GM18861 (cell line): ENCODE measurements around the gene TBC1D14.

Experiments used
- ATAC-seq: cut with Tn5 transposase; IDR thresholded peaks from one replicate; pipeline ENCODE4 v1.9.1; 2021; ENCODE audit not compliant: unreplicated experiment

The TBC1D14 gene

DNA sequence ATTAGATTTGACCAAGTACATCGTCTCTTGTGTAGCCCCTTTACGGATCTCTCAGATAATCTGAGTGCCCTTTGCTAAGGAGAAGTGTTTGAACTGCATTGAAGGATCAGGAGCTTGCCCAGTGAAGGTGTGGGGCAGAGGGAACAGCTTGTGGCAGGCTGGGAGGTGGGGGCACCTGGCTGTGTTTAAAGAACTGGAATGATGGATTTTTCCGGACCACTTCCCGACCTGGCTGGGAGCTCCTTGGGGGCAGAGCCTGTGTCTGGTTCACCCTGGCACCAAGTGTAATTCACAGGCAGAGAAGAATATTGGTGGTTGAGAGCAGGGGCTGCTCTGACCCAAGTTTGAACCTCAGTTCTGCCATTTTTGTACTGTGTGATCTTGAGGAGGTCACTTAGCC is 18.5 kb downstream of the TBC1D14 start:
- ATAC-seq: no peak

DNA sequence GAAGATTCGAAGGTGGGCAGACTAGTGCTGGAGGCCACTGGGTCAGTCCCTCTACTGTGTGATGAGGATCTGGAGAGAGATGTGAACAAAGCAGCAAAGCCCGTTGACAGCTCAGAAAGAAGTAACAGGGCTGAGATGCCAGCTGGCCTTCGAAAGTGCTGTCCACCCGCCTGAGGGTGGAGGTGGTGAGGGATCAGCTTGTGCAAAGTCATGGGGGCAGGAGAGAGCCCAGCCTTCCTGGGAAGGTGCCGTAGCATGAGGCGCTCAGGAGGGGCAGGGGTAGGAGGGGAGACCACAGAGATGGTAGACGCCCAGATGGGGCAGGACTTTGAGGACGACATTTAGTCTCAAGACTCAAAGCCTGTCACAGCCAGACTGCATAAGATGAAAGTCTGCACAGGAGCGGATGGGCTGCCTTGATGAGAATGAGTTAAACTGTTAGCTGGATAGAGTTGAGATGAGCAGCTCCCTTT is 19.7 kb downstream of the TBC1D14 start:
- ATAC-seq: no peak

DNA sequence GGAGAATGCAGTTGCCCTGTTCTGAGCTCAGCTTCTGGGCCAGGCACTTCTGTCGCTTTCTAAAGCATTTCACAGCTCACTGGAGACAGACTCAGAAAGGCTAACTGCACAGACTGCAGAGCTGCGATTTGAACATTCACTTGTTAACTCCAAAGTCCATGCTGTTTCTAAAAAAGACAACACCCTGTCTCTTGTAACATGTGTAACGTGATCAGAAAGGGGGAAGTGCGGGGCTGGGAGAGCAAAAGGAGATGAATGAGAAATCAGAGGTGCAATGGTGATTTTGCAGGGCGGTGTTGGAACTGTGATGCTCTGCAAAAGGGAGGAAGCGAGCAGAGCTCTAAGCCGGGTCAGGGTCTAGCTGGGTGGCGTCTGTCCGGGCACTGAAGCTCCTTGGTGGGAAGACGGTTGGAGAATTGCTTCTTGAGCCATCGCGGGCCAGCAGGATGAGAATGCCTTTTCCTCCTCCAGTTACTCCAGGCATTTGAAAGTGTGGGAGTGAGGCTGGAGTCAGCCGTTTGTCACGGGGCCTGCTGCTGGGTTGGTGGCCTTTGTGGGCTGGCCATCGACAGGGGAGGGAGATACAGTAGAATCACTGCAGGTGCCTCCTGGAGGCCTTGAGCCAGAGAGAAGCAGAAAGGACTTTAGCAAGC is 20.3 kb downstream of the TBC1D14 start:
- ATAC-seq: no peak

DNA sequence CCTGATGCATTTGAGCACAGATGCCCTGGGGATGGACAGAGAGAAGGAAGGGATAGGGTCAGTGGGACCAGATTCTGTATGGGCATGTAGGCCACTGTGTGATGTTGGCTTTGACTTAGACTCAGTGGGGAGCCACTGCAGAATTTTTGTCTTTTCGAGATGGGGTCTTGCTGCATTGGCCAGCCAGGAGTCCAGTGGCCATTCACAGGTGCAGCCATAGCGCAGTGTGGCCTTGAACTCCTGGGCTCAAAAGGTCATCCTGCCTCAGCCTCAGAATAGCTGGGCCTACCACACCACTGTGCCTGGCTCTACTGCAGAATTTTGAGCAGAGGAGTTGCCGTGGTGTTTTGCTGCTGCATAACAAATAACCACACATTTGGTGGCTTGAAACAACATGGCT is 22.8 kb downstream of the TBC1D14 start:
- ATAC-seq: no peak

DNA sequence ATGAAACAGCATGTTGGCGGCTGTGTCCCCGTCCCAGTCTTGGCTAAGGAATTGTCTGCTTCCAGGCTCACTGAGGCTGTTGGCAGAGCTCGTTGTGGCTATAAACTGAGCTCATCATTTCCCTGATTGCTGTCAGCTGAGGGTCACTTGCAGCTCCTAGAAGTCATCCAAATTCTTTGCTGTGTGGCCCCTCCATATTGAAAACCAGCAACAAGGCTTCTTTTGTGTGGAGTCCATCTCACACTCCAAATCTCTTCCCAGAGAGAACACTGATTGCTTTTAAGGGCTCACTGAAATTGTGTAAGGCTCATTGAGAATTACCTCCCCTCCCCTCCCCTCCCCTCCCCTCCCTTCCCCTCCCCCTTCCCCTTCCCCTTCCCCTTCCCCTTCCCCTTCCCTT is 23.3 kb downstream of the TBC1D14 start:
- no peak for ATAC-seq

DNA sequence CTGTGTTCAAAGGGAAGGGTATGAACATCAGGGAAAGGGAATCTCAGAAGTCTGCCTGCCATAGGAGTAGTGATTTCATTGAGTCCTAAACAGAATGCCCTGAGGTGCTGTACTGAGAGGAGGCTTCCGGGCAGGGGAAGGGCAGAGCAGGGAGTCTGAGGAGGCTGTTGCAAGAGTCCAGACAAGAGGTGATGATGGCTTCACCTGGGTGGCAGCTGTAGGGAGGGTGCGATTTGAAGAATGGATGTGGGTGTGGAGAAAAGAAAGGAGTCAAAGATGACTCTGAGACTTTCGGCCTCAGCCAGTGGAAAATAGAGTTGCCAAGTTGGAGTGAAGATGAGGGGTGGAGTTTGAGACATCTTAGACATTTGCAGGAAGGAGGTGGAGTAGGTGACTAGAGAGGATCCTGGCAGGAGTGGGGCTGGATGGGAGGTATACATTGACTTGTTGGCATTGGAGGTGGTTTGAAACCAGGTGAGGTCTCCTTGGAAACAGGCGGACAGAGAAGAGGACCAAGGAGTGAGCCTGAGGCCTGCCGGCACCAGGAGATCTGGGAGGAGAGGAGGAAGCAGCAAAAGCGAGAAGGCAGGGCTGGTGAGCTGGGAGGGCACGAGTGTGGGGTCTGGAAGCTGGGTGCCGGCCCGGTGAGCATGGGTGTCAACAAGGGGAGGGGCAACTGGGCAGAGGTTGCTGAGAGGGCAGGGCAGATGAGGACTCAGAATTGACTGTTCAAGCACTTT is 24.2 kb downstream of the TBC1D14 start:
- ATAC-seq: no peak

DNA sequence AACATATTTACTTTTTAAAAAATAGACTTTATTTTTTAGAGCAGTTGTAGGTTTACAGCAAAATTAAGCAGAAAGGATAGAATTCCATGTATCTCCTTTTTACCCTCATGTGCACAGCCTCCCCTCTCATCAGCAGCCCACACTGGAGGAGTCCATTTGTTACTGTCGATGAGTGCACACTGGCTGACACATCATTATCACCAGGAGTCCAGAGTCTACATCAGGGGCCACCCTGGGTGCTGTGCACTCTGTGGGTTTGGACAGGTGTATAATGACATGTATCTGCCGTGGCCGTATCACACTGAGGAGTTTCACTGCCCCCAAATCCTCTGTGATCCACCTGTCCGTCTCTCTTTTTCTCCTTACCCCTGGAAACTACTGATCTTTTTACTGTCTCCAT is 26.3 kb downstream of the TBC1D14 start:
- no peak for ATAC-seq

DNA sequence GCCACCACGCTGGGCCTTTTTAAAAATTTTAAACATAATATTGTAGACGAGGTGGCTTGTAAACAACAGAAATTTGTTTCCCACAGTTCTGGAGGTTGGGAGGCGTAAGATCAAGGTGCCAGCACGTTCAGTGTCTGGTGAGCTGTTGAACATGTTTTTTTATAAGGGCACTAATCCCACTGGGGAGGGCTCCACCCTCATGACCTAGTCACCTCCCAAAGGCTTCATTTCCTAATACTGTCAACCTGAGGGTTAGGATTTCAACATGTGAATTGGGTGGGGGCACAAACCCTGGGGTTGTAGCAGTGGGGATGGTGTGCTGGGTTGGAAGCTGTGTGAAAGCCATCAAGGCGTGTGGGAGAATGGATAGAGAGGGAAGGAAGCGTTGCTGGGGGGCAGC is 27.6 kb downstream of the TBC1D14 start:
- no peak for ATAC-seq

DNA sequence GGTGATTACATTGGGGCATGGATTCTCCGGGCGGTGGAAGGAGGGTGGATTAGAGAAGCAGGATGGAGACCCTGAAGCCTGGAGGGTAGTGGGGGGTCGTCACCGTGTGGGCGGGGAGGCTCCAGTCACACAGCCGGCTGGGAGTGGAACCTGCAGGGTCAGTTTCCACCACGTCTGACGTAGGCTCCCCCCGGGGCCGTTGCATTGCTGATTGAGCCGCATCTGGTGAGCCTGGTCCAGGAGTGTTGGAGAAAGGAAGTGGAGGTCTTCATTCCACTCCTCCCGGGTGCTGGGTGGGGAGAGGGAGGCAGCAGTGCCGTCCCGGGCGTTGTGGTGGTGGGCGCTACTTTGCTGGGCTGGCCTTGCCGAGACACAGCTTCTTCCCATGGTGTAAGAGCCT is 28.1 kb downstream of the TBC1D14 start:
- ATAC-seq: no peak

DNA sequence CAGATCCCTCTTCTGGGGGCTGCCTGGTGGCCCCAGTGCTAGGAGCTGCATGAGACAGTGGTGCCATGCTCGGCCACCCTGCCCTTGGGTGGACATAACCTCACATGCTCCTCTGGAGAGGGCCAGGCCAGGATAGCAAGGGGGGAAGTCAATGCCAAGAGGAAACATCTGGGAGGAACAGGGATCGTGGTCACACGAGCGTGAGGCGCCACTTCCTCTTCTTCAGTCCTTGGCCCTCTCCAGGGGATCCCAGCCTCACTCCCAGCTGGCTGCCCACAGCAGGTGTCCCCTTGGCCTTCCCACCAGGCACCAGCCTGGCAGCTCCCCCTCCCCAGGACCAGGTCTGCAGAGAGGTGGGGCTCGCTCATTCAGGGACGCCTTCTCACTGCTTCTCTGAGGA is 28.6 kb downstream of the TBC1D14 start:
- no peak for ATAC-seq

DNA sequence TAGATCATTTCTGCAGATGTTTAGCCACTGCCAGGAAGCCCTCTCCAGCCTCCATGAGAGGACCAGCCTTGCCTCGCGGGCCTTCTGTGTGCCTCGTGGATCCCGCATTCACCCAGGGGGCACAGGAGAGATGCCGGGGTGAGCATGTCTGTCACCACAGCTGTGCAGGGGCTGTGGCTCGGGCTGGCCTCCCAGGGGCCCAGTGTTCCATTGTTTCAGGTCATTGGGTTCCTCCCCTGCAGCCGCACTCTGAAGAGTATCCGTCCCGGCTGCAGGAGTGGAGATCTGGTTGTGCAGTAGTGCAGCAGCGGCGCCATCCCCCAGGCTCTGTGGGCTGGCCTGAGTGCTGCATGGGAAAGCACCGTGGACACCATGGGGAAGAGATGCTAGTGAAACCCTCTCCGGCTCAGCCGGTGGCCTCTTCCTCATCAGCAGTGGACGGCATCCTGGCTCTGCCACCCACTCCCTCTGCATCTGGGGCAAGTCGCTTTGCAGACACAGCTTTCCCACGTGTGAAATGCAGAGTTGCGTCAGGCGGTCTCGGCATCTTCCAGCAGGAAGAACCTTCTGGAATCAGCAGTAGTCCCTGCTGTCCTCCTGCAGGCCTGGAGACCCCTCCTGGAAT is 29.1 kb downstream of the TBC1D14 start:
- no peak for ATAC-seq

DNA sequence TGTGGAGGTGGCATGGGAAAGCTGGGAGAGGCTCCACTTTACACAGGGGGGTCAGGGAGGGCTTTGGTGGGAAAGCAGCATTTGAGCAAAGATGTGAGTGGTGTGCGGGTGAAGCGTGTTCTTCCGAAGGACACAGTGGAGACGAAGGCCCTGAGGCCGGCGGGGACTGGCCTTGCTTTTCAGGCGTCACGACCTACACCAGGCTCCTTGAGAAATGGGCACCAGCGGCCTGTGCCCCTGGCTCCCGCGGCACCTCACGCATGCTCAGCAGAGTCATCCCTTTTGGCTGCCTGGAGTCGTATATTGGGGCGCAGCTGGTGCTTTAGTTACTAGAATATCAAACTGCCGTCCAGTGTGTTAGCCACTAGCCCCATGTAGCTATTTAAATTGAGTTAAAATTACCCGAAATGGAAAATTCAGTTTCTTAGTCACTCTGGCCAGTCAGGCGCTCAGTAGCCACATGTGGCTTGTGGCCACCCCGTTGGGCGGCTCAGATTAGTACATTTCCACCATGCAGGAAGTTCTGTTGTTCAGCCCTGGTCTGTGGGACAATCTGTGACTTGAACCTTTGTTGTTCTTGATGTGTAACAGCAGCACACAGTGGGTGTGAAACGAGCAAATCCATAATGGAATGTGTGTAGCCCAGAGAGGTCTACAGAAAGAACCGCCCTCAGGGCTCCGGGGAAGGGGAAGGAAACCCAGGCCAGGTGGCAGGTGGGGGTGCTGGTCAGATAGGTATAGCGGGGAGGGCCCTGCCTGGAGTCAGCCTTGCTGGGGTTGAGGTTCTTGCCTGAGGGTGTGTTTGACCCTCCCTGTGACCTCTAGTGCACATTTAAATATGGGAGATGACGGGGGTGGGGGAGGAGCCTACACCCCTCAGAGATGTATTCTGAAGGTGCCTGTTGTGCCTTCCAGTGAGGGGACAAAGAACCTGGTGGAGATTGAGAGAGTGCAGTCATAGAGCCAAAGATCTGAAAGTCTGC is 30.4 kb downstream of the TBC1D14 start:
- ATAC-seq: peak; percentile 38

DNA sequence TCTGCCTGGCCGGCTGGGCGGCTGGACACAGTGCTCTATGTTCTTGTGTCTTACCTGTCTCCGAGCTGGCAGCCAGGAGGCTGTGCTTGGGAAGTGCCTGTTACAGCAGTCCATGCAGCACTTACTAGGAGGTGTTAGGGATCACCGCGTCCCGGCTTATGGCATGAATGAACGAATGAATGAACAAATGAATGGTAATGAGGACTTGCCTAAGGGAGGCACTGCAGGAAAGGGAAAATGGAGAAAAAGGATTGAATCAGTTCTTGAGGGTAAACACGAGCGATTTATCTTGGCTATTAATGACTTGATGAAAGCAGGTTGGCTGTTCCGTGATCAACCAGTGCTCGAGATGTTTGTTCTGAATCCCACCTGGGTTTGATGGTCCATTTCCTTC is 31.1 kb downstream of the TBC1D14 start:
- ATAC-seq: no peak

DNA sequence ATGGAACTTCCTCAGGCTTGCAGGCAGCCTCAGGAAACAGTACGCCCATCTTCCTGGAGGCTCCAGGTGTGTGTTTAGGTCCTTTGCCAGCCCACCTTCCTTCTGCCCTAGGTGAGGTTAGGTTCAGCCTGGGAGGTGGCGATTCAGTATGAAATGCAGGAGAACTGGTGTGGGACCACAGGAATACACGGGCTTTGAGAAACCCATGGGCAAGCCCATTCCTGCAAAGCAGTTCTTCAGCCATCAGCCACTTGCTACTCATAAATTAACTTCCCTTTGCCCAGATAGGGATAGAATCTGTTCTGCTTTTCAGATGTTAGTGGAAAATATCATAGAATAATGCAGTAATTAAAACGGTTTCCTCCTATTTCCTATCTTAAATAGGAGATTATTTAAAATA is 32.2 kb downstream of the TBC1D14 start:
- no peak for ATAC-seq

DNA sequence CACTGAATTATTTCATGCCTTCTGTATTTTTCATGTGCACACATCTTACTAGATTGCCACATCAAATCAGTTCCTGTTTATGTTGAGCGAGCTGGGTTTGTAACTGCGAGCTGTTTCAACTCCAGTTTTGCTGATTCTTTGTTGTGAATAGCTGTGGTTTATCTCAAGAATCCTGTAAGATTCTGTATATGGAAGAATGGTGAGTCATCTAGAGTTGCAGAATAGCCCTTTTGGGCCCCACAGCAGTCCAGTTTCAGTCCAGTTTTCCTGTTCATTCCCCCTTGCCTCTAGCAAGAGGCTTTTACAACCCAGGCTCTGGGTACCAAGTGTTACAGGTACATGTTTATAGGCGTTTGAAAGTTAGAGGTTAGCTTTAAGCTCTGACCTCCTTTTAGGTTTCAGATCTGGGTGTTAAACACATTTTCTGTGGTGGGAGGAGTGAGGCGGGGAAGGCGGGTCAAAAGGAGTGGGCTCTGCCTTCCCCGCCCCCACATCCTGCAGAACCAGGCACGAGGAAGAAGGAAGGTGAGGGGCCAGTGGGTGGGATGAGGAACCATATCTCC is 32.7 kb downstream of the TBC1D14 start:
- ATAC-seq: peak; percentile 41

DNA sequence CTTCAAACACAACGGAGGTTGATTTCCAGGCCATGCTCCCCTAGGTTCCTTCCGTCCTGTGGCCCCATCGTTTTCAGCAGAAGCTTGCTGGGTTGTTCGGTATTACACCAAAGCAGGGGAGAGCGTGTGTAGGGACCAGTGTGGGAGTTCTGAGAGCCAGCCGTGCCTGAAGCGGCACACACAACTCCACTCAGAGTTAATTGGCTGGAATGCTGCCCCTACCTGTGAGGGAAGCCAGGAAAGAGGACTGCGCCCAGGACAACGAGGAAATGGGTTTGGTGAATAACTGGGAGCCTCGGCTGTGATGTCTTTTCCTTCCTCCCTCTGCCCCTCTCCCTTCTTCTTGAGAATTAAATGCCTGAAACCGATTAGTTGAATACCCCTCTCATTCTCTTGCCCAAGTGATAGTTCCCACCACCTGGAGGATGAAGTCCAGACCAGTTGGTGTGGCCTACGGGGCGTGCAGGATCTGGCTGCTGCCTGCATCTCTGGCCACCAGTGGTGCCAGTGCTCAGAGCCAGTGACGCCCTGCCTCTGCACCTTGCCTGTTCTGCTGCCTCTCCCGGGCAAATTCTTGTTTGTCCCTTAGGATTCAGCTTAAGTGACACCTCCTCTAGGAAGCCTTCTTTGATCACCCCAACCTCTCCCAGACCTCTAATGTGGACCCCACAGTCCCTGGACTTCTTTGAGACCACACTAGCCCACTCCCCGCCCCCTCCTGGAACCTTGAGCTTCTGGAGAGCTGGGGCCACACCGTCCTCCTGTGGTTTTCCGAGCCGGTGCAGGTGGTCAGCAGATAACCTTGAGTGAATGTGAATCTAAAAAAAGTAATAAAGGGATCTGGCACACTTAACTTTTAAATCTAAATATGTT is 33.6 kb downstream of the TBC1D14 start:
- ATAC-seq: no peak

DNA sequence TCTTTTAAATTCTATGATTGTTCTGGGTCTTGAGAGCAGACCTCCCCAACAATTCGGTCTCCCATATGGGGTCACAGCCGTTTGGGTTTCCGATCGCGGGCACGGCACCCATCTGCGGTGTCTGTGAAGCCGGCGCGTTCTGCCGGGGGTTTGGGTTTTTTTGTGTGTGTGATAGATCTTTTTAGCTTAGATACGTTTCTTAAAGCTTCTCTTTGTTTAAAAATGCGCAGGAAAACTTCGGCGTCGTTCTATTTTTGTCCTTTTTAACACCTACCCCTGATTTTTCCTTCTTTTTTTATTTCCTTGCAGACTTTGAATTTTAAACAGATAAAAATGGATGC is 34.2 kb downstream of the TBC1D14 start:
- ATAC-seq: no peak

DNA sequence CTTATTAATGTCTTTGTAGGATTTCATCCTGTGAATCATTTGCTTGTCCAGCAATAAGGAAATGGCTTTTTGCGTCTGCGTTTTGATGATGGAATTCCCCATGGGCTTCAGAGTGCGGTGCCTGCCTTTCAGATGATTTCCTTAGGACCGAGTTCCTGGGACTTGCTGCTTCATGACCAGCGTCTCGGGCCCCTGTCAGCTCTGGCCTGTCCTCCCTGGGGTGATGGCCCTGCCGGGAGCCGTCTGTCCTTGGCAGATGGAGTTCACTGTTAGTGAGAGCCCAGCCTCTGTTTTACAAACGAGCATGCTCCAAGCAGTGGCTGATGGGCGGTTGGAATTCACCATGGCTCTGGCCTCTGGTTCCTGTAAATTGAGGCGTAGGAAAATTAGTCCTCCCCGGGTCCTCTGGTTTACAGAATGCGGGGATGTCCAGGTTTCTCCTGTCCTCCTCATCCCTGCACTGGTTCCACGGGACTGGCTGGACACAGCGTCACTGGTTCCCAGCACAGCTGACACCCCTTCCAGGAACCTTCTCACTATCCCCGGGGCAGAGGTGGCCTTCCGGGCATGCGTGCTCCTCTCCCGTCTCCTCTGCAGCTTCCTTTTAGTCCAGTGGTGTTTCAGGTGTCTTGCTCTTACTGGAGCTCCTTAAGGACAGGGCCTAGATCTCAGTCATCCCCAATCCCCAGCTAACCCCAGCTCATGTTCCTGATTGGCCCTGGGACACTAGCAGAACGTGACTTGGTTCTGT is 34.9 kb downstream of the TBC1D14 start:
- ATAC-seq: no peak

DNA sequence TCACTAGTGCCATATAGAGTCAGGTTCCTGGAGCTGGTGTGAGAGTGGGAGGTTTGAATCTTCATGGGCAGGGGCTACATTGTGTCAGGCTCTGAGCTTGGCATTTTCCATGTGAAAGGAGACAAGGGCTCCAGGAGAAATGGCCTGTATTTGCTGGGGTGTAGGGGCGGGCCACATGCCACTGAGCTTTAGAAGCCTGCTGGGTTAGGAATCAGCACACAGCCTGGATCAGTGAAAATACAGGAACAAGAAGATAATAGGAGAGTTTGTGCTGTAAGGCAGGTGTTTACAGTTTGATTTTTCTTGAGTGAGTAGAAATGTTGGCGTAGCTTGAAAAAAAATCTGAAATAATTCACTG is 35.4 kb downstream of the TBC1D14 start:
- ATAC-seq: no peak
